Measurements from ENCODE around the gene FBXL3. TPM values are rescaled to one million over a fixed set of nuclear protein-coding genes. Genes with fewer than 3 reads are reported as not detected.

Gene FBXL3
- total RNA-seq, 1 experiment from 2014 or later = 9.9 TPM

DNA sequence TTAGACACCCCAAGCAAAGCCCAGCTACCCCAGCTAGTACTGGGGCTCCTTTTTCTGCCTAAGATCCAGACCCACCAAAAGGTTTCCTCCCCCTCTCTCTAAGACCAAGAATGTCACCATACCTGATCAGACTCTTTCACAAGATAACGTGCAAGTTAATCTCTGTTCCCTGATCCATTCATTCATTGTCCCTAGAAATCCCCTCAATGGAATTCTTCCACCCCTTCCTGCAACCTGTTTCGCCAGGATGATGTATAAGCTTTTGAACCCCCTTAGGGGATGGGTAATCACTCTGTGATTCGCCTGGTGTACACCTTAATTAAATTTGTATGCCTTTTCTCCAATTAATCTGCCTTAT is 52.4 kb downstream of the FBXL3 start:
- ChIA-PET POLR2A (interaction anchor here (0.6 kb wide), 1 partner anchor 503 kb away, joined by 4 read pairs; no protein-coding TSS in a partner anchor), CTCF (no interaction called here)
- H3K9me3 Mint-ChIP-seq = no peaks in the 10 kb centered on the region
- no peak overlapping the region for H3K27ac Mint-ChIP-seq
- no peak overlapping the region for H3K4me3 Mint-ChIP-seq
- no peaks in the 10 kb centered on the region for H3K27me3 Mint-ChIP-seq (ENCODE audit: low read depth)
- DNase-seq (ENCODE audit: low spot score) = no peak
- TF ChIP-seq JUN (CRISPR knock-in tag; IDR thresholded peaks at IDR 0.05) = no peak
- TF ChIP-seq ATF1 (CRISPR knock-in tag; IDR thresholded peaks at IDR 0.05) = no peak
- TF ChIP-seq MXD4 (CRISPR knock-in tag; IDR thresholded peaks at IDR 0.05; ENCODE audit: borderline replicate concordance) = no peak
- TF ChIP-seq, protein P1, sequence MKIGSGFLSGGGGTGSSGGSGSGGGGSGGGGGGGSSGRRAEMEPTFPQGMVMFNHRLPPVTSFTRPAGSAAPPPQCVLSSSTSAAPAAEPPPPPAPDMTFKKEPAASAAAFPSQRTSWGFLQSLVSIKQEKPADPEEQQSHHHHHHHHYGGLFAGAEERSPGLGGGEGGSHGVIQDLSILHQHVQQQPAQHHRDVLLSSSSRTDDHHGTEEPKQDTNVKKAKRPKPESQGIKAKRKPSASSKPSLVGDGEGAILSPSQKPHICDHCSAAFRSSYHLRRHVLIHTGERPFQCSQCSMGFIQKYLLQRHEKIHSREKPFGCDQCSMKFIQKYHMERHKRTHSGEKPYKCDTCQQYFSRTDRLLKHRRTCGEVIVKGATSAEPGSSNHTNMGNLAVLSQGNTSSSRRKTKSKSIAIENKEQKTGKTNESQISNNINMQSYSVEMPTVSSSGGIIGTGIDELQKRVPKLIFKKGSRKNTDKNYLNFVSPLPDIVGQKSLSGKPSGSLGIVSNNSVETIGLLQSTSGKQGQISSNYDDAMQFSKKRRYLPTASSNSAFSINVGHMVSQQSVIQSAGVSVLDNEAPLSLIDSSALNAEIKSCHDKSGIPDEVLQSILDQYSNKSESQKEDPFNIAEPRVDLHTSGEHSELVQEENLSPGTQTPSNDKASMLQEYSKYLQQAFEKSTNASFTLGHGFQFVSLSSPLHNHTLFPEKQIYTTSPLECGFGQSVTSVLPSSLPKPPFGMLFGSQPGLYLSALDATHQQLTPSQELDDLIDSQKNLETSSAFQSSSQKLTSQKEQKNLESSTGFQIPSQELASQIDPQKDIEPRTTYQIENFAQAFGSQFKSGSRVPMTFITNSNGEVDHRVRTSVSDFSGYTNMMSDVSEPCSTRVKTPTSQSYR (CRISPR knock-in tag; IDR thresholded peaks at IDR 0.05) = no peak
- no peak for TF ChIP-seq NR2C2 (CRISPR knock-in tag; IDR thresholded peaks at IDR 0.05)
- TF ChIP-seq, protein P2, sequence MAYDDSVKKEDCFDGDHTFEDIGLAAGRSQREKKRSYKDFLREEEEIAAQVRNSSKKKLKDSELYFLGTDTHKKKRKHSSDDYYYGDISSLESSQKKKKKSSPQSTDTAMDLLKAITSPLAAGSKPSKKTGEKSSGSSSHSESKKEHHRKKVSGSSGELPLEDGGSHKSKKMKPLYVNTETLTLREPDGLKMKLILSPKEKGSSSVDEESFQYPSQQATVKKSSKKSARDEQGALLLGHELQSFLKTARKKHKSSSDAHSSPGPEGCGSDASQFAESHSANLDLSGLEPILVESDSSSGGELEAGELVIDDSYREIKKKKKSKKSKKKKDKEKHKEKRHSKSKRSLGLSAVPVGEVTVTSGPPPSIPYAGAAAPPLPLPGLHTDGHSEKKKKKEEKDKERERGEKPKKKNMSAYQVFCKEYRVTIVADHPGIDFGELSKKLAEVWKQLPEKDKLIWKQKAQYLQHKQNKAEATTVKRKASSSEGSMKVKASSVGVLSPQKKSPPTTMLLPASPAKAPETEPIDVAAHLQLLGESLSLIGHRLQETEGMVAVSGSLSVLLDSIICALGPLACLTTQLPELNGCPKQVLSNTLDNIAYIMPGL (CRISPR knock-in tag; IDR thresholded peaks at IDR 0.05) = no peak
- no peak for TF ChIP-seq EMX1 (CRISPR knock-in tag; IDR thresholded peaks at IDR 0.05)
- no peak for TF ChIP-seq CTCF (IDR thresholded peaks at IDR 0.05)
- TF ChIP-seq STAT6 (CRISPR knock-in tag; conservative IDR thresholded peaks at IDR 0.05; ENCODE audit: low read depth) = no peak
- TF ChIP-seq NFATC4 (CRISPR knock-in tag; IDR thresholded peaks at IDR 0.05) = no peak
- TF ChIP-seq NR1H2 (CRISPR knock-in tag; IDR thresholded peaks at IDR 0.05) = no peak
- no peak for TF ChIP-seq NFYB (CRISPR knock-in tag; conservative IDR thresholded peaks at IDR 0.05; ENCODE audit: low read depth)
- ATAC-seq = no peak
- H3K4me1 Mint-ChIP-seq = peaks cover 21% of the 10 kb centered on the region
- H3K36me3 Mint-ChIP-seq = no peaks in the 10 kb centered on the region

GRCh38 chr13:76973920-76974617 is 52.9 kb downstream of the FBXL3 start:
- DNase-seq (ENCODE audit: low spot score) (no peak), ATAC-seq (peak; percentile 56)
- H3K9me3 Mint-ChIP-seq = no peaks in the 10 kb centered on the region
- H3K27me3 Mint-ChIP-seq (ENCODE audit: low read depth) = no peaks in the 10 kb centered on the region
- no peak overlapping the region for H3K27ac Mint-ChIP-seq
- H3K36me3 Mint-ChIP-seq = no peaks in the 10 kb centered on the region
- H3K4me1 Mint-ChIP-seq = peaks cover 21% of the 10 kb centered on the region
- ChIA-PET CTCF (interaction anchor here (0.6 kb wide), 1 partner anchor 70 kb away, joined by 3 read pairs; no protein-coding TSS in a partner anchor), POLR2A (interaction anchor here (0.6 to 1.0 kb wide), 2 partner anchors 87 to 504 kb away, joined by 4 read pairs; no protein-coding TSS in a partner anchor)
- H3K4me3 Mint-ChIP-seq = no peak overlapping the region
- no peak for TF ChIP-seq STAT6 (CRISPR knock-in tag; conservative IDR thresholded peaks at IDR 0.05; ENCODE audit: low read depth)
- TF ChIP-seq, protein P3, sequence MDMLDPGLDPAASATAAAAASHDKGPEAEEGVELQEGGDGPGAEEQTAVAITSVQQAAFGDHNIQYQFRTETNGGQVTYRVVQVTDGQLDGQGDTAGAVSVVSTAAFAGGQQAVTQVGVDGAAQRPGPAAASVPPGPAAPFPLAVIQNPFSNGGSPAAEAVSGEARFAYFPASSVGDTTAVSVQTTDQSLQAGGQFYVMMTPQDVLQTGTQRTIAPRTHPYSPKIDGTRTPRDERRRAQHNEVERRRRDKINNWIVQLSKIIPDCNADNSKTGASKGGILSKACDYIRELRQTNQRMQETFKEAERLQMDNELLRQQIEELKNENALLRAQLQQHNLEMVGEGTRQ (CRISPR knock-in tag; IDR thresholded peaks at IDR 0.05) = peak; percentile 59
